Astrocyte of the cerebellum (primary cell): Measurements from ENCODE around the gene ELL2.

Source experiments
- DNase-seq: peaks from one replicate; pipeline ENCODE4 v3.0.0-alpha.2; 2011; ENCODE audit warnings: low read depth
- H3K4me3 ChIP-seq: 2 replicates; pipeline ENCODE4 v1.5.1; 2011; ENCODE audit warnings: mild to moderate bottlenecking, low read depth, low read length, moderate library complexity
- CTCF ChIP-seq: IDR thresholded peaks from 2 replicates; pipeline ENCODE4 v1.5.1; 2012; ENCODE audit warnings: low read length, low read depth, moderate library complexity, mild to moderate bottlenecking; ENCODE audit errors: missing control alignments
- in situ Hi-C: cut with HindIII; loops from 2 replicates; pipeline ENCODE4 v1.10.0; 2017; ENCODE audit warnings: low sequenced_read_pairs

The ELL2 gene

DNA sequence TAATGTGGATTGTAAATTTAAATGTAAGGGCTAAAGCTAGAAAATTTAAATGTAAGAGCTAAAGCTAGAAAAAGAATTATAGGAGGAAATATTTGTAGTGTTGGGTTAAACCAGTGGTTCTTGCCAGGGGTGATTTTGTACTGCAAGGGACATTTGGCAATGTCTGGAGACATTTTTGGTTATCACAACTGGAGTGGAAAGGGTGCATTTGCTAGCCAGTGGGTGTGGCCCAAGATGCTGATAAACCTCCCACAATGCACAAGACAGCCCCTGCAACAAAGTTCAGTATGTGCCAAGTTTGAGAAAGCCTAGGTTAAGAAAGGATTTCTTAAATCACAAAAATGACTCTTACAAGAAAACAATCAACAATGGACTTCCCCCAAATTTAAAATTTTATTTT is 31.6 kb upstream of the ELL2 start:
- no peak overlapping the region for H3K4me3 ChIP-seq
- in situ Hi-C loops: no loop called here
- DNase-seq: no peak
- no peak for TF ChIP-seq CTCF

DNA sequence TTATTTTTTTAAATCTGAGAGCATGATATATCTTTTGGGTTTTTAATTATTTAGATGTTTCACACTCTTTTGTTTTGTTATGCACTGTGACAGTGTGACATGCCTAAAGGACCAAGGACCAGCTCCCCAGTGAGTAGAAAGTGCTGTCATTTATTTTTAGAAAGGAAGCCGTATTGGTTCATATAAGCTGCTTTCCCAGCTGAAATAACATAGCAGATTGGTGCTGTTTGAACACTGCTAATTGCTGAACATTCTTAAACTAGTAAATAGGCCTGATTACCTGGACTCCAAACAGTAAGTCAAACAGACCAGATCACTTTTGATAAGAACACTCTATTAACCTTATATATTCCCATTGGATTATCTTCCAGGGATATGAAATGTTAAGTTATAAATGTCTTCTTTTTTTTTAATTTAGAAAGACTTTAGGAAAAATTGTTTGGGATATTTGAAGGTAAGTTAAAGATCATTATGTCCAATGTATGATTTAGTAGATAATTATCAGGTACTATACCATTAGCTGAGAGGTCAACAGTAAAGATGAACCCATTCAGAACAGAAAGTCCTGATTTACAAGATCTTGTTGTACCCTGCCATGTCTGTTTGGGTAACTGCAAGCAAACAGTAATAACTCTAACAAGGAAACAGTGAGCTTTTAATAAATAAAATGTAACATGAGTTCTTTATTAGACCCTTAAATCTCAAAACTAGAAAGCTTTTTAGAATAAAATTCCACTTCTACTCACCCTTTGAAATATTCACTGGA is 27.8 kb upstream of the ELL2 start:
- TF ChIP-seq CTCF: no peak
- no peak overlapping the region for H3K4me3 ChIP-seq
- in situ Hi-C loops: no loop called here
- DNase-seq: no peak

- in situ Hi-C loops: no loop called here
- no peak overlapping the region for H3K4me3 ChIP-seq
- no peak for DNase-seq
- TF ChIP-seq CTCF: no peak
These were observed 27.2 kb upstream of the ELL2 start for GRCh38 chr5:95988877-95989276.

DNA sequence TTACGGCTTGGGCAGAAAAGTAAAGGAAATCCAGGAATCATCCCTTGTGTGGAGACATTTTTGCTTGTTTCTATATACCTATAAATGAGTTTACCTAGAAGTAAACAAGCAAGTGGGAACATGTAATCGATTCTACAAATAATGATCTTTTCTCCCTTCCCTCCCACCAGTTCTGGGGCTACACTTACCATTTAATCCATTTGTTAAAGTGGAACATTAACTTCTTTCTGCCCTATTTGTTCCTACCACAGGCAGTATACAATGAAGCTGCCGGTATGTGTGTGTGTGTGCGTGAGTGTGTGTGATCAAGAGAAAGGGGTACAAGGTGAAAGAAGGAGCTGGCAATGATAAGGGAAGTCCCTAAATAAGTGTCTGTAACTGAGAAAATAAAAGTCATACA is 26.4 kb upstream of the ELL2 start:
- in situ Hi-C loops: no loop called here
- no peak for TF ChIP-seq CTCF
- no peak overlapping the region for H3K4me3 ChIP-seq

GRCh38 chr5:95986937-95987520 is 25.4 kb upstream of the ELL2 start:
- in situ Hi-C loops: no loop called here
- TF ChIP-seq CTCF: no peak
- H3K4me3 ChIP-seq: no peak overlapping the region
- no peak for DNase-seq

More for the DNA sequence above, 26.4 kb upstream of the ELL2 start:
- DNase-seq: no peak

DNA sequence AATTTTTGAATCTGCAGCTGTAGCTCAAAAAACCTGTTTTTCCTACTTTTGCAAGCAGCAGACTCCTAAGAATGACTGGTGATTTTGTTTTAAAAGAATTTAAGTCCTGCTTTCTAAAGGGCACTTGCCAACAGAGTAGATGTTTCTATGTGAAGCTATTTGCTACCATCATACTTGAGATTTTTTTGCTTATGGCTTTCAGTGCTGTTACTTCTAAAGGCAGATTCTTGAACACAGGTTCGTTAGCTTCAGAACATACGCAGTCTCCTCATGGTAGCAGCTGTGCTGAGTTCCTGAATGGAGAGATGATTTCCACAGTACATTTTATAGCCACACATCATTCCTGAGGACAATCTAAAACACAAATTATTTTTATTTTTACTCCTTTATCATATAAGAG is 24.4 kb upstream of the ELL2 start:
- no peak for TF ChIP-seq CTCF
- DNase-seq: no peak
- H3K4me3 ChIP-seq: no peak overlapping the region
- in situ Hi-C loops: no loop called here
